ENCODE data around the gene TRIM33. TPM values are rescaled to one million over a fixed set of nuclear protein-coding genes. Genes with fewer than 3 reads are reported as not detected.

Gene TRIM33
- total RNA-seq, 2 donors from 2014 or later: 27.5 to 32.3 TPM

DNA sequence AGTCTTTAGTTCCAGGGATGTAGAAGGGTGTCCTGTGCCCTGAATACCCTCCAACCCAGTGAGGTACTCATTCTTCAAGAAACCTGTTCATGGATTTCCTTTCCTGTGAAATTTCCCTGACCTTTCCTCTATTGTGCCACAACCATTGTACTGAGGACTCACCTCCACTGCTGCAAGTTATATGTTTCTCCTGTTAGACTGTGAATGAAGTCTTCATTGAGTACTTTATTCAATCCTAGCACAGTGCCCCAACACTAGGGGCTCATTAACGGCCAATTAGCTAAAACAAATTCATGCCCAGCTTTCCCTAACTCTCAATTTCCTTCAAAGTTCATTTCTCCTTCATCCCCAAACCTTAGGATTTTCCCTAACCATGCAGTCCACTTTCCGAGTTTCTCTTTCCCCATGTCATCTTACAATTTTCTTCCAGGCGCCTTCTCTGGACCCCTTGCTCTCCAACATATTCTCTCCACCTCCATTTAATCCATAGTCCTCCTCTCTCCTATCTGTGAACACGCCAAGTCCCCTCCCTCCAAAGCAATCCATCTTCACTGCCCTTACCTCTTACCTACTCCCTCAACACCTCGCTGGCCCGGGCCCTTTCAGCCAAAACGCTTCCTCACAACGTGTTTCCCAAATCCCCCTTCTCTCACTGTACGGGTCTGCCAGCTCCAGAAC is 1.3 kb downstream of the TRIM33 start:
- Histone ChIP-seq H3K4me3 (peak overlapping the region; percentile 81 to 93), H3K9me3 (no peaks in the 10 kb centered on the region), H3K4me1 (peaks cover 51% of the 10 kb centered on the region), H3K27me3 (no peaks in the 10 kb centered on the region), H3K27ac (peak overlapping the region; percentile 92 to 97 (median 96)), H3K36me3 (replicated peaks in 1 of 2; ENCODE audit: insufficient read depth in 1 of 2, low read depth in 2 of 2) (no peaks in the 10 kb centered on the region)
- ATAC-seq (no peak), DNase-seq (no peak)
- TF ChIP-seq, protein P1, sequence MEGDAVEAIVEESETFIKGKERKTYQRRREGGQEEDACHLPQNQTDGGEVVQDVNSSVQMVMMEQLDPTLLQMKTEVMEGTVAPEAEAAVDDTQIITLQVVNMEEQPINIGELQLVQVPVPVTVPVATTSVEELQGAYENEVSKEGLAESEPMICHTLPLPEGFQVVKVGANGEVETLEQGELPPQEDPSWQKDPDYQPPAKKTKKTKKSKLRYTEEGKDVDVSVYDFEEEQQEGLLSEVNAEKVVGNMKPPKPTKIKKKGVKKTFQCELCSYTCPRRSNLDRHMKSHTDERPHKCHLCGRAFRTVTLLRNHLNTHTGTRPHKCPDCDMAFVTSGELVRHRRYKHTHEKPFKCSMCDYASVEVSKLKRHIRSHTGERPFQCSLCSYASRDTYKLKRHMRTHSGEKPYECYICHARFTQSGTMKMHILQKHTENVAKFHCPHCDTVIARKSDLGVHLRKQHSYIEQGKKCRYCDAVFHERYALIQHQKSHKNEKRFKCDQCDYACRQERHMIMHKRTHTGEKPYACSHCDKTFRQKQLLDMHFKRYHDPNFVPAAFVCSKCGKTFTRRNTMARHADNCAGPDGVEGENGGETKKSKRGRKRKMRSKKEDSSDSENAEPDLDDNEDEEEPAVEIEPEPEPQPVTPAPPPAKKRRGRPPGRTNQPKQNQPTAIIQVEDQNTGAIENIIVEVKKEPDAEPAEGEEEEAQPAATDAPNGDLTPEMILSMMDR (IDR thresholded peaks at IDR 0.05): no peak
- no peak for TF ChIP-seq POLR2A (IDR thresholded peaks at IDR 0.05)
- intact Hi-C loops (cut with DNase I): no loop called here
- whole genome bisulfite sequencing, 2 donors: 0 to 2% methylated on average over 9 of the region's 9 CpGs

DNA sequence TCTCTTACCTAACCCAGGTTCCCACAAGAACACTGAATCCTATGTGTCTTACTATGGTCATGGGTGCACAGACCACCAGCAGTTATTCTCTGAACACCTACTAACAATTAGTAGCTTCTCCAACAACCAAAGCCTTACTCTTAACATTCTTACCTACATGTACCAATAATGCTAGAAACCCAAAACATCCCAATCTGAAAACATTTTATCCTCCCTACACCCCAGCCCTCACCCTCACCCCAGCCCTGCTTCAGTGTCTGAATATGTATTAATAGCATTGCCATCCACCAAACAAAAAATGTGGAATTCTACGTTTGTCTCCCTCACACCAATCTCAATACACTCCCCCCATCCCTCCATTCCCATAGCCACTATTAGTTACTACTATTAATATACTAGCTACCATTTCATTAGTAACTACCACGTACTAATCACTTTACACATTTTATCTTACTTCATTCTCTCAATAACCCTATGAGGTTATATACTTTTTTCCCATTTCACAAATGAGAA is 2.6 kb downstream of the TRIM33 start:
- WGBS, 2 donors: 46 to 54% methylated on average over 2 of the region's 2 CpGs
- TF ChIP-seq, protein P1 (IDR thresholded peaks at IDR 0.05): no peak
- TF ChIP-seq POLR2A (IDR thresholded peaks at IDR 0.05): no peak
- Histone ChIP-seq H3K36me3 (replicated peaks in 1 of 2; ENCODE audit: insufficient read depth in 1 of 2, low read depth in 2 of 2) (no peaks in the 10 kb centered on the region), H3K4me1 (peaks cover 51% of the 10 kb centered on the region), H3K9me3 (no peaks in the 10 kb centered on the region), H3K27me3 (no peaks in the 10 kb centered on the region), H3K4me3 (no peak overlapping the region), H3K27ac (no peak overlapping the region)
- intact Hi-C loops (cut with DNase I): no loop called here
- no peak for ATAC-seq
- no peak for DNase-seq

DNA sequence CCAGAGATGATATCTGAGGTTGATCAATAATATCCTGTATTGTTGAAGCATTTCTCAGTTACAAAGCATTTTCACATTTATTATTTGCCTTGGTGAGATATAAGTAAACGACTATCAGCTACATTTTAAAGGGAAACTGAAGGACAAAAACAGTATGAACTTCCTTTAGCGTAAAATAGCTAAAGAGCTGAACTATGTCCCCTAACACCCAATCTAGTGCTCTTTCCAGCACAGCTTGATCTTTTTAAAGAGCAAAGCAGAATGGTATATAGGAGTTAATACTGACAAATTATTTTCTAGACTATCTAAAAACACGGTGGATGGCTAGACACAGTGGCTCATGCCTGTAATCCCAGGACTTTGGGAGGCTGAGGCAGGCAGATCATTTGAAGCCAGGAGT is 3.5 kb downstream of the TRIM33 start:
- ATAC-seq (no peak), DNase-seq (no peak)
- TF ChIP-seq, protein P1 (IDR thresholded peaks at IDR 0.05): no peak
- TF ChIP-seq POLR2A (IDR thresholded peaks at IDR 0.05): no peak
- Histone ChIP-seq H3K36me3 (replicated peaks in 1 of 2; ENCODE audit: insufficient read depth in 1 of 2, low read depth in 2 of 2) (no peaks in the 10 kb centered on the region), H3K4me1 (peaks cover 45% of the 10 kb centered on the region), H3K27me3 (no peaks in the 10 kb centered on the region), H3K9me3 (no peaks in the 10 kb centered on the region), H3K27ac (no peak overlapping the region), H3K4me3 (no peak overlapping the region)
- intact Hi-C loops (cut with DNase I): no loop called here
- 40 to 47% methylated on average over 3 of the region's 3 CpGs for WGBS, 2 donors

DNA sequence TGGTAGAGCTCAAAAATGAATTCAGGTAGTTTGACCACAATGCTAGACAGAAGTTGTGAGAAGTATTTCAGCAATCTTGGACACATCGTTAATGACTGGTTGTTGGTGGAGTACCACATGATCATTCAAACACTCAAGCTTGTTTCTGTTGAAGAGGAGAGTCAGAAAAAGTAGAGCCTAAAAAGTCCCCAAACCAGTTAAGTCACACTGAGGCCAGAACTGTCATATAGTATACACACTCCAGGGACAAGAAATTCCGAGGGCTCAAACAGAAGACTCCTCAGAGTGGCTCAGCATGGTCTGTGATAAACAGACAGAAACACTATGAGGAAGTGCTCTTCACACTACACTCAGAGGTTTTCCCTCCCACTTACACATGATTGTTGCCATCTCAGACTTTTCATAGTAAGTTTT is 5.8 kb downstream of the TRIM33 start:
- H3K4me1 ChIP-seq: peaks cover 48% of the 10 kb centered on the region
- WGBS, 2 donors: 38 to 42% methylated on average over 2 of the region's 2 CpGs
- no peaks in the 10 kb centered on the region for H3K36me3 ChIP-seq (replicated peaks in 1 of 2; ENCODE audit: insufficient read depth in 1 of 2, low read depth in 2 of 2)
- no peaks in the 10 kb centered on the region for H3K9me3 ChIP-seq
- intact Hi-C loops (cut with DNase I): no loop called here
- ATAC-seq (no peak), DNase-seq (no peak)
- no peak overlapping the region for H3K27ac ChIP-seq
- H3K27me3 ChIP-seq: no peaks in the 10 kb centered on the region
- TF ChIP-seq POLR2A (IDR thresholded peaks at IDR 0.05): no peak
- TF ChIP-seq, protein P1 (IDR thresholded peaks at IDR 0.05): no peak
- no peak overlapping the region for H3K4me3 ChIP-seq

DNA sequence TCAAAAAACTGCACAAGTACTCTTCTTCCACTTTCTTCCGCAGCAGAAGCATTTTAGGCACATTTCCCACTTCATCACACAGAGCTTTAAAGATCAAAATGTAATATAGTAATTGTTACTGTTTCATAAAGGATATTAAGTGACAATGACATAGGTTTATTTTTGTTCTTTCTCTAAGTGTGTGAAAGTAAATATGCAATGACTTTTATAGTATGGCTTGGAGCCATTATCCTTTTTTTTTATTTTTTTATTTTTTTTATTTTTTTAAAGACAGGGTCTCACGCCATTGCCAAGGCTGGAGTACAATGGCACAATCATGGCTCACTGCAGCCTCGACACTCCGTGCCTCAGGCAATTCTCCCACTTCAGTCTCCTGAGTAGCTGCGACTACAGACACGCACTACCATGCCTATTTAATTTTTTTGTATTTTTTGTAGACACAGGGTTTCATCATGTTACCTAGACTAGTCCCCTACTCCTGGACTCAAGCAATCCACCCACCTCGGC is 7.0 kb downstream of the TRIM33 start:
- 83 to 93% methylated on average over 7 of the region's 7 CpGs for WGBS, 2 donors
- TF ChIP-seq, protein P1 (IDR thresholded peaks at IDR 0.05): no peak
- no peak for TF ChIP-seq POLR2A (IDR thresholded peaks at IDR 0.05)
- no peaks in the 10 kb centered on the region for H3K36me3 ChIP-seq (replicated peaks in 1 of 2; ENCODE audit: insufficient read depth in 1 of 2, low read depth in 2 of 2)
- peaks cover 38% of the 10 kb centered on the region for H3K4me1 ChIP-seq
- H3K9me3 ChIP-seq: no peaks in the 10 kb centered on the region
- no peak for ATAC-seq
- H3K27me3 ChIP-seq: no peaks in the 10 kb centered on the region
- H3K4me3 ChIP-seq: no peak overlapping the region
- H3K27ac ChIP-seq: no peak overlapping the region
- intact Hi-C loops (cut with DNase I): no loop called here
- DNase-seq: no peak

Measured in body of pancreas (tissue), 4 donors.